ENCODE measurements around the gene IGFBP1. TPM values are rescaled to one million over a fixed set of nuclear protein-coding genes. Genes with fewer than 3 reads are reported as not detected.

The IGFBP1 gene
- total and polyA plus RNA-seq, 7 donors: not detected

- no peak for DNase-seq
- Histone ChIP-seq H3K4me1 (peaks cover 0 to 11% (median 9%) of the 10 kb centered on the region in 4 donors), H3K9me3 (no peaks in the 10 kb centered on the region), H3K4me3 (no peak overlapping the region), H3K27me3 (peaks cover 8 to 38% (median 33%) of the 10 kb centered on the region in 3 donors), H3K27ac (no peak overlapping the region), H3K36me3 (no peaks in the 10 kb centered on the region)
- no peak for TF ChIP-seq POLR2AphosphoS5 (IDR thresholded peaks at IDR 0.05)
- peak in 3 of 4 experiments; percentile 26 to 54 (median 46) for TF ChIP-seq CTCF (IDR thresholded peaks at IDR 0.05)
- intact Hi-C loops (cut with DNase I): loop anchor here (1.0 kb wide), 1 partner anchor 1289 kb away; no protein-coding TSS in a partner anchor
- 38 to 44% methylated on average over 6 of the region's 6 CpGs for WGBS, 2 donors
These were observed 2.7 kb downstream of the IGFBP1 start for GRCh38 chr7:45890902-45891461.

- H3K27me3 ChIP-seq: peaks cover 8 to 38% (median 33%) of the 10 kb centered on the region in 3 donors
- DNase-seq: no peak
- H3K4me1 ChIP-seq: peaks cover 0 to 11% (median 9%) of the 10 kb centered on the region in 4 donors
- TF ChIP-seq CTCF (IDR thresholded peaks at IDR 0.05): no peak
- no peak for TF ChIP-seq POLR2AphosphoS5 (IDR thresholded peaks at IDR 0.05)
- no peak for TF ChIP-seq EP300 (IDR thresholded peaks at IDR 0.05)
- no peak for TF ChIP-seq POLR2A (IDR thresholded peaks at IDR 0.05)
- H3K36me3 ChIP-seq: no peaks in the 10 kb centered on the region
- H3K27ac ChIP-seq: no peak overlapping the region
- 75 to 83% methylated on average over 10 of the region's 10 CpGs for WGBS, 2 donors
- intact Hi-C loops (cut with DNase I): loop anchor here (1.0 kb wide), 1 partner anchor 1289 kb away; no protein-coding TSS in a partner anchor
- no peak overlapping the region for H3K4me3 ChIP-seq
- H3K9me3 ChIP-seq: no peaks in the 10 kb centered on the region
These were observed 3.4 kb downstream of the IGFBP1 start for GRCh38 chr7:45891462-45892402.

GRCh38 chr7:45892407-45893035 lies 4.2 kb downstream of the IGFBP1 start:
- H3K9me3 ChIP-seq: no peaks in the 10 kb centered on the region
- no peak overlapping the region for H3K27ac ChIP-seq
- no peak overlapping the region for H3K4me3 ChIP-seq
- 56 to 72% methylated on average over 6 of the region's 6 CpGs for WGBS, 2 donors
- TF ChIP-seq CTCF (IDR thresholded peaks at IDR 0.05) (no peak), EP300 (IDR thresholded peaks at IDR 0.05) (no peak), POLR2A (IDR thresholded peaks at IDR 0.05) (no peak), POLR2AphosphoS5 (IDR thresholded peaks at IDR 0.05) (no peak)
- no peak for DNase-seq
- H3K4me1 ChIP-seq: peaks cover 0 to 11% (median 9%) of the 10 kb centered on the region in 4 donors
- intact Hi-C loops (cut with DNase I): no loop called here
- peaks cover 8 to 30% (median 29%) of the 10 kb centered on the region in 3 donors for H3K27me3 ChIP-seq
- no peaks in the 10 kb centered on the region for H3K36me3 ChIP-seq

- DNase-seq: no peak
- 66 to 67% methylated on average over 5 of the region's 5 CpGs for WGBS, 2 donors
- Histone ChIP-seq H3K9me3 (no peaks in the 10 kb centered on the region), H3K27ac (no peak overlapping the region), H3K4me1 (peaks cover 0 to 7% (median 5%) of the 10 kb centered on the region in 4 donors), H3K36me3 (no peaks in the 10 kb centered on the region), H3K27me3 (peaks cover 5 to 20% (median 20%) of the 10 kb centered on the region in 3 donors), H3K4me3 (no peak overlapping the region)
- intact Hi-C loops (cut with DNase I): no loop called here
- TF ChIP-seq CTCF (IDR thresholded peaks at IDR 0.05) (no peak), POLR2A (IDR thresholded peaks at IDR 0.05) (no peak), EP300 (IDR thresholded peaks at IDR 0.05) (no peak), POLR2AphosphoS5 (IDR thresholded peaks at IDR 0.05) (no peak)
These were observed 5.2 kb downstream of the IGFBP1 start for GRCh38 chr7:45893374-45893995.
